HFF-Myc (cell line): ENCODE data around the gene OGFOD2.

Experiments
- DNase-seq: peaks from one replicate; pipeline ENCODE4 v3.0.0-alpha.2; 2011; ENCODE audit warnings: low read depth; ENCODE audit errors: extremely low read depth
- H3K4me3 ChIP-seq: replicated peaks from 2 replicates; pipeline ENCODE4 v1.5.1; 2011; ENCODE audit warnings: low read depth, mild to moderate bottlenecking, control low read depth, low read length
- TF ChIP-seq, protein P1 (sequence below): IDR thresholded peaks from 2 replicates; pipeline ENCODE4 v1.5.1; 2012; ENCODE audit warnings: mild to moderate bottlenecking, low read depth, low read length, control low read depth; ENCODE audit errors: missing control alignments

Gene OGFOD2

DNA sequence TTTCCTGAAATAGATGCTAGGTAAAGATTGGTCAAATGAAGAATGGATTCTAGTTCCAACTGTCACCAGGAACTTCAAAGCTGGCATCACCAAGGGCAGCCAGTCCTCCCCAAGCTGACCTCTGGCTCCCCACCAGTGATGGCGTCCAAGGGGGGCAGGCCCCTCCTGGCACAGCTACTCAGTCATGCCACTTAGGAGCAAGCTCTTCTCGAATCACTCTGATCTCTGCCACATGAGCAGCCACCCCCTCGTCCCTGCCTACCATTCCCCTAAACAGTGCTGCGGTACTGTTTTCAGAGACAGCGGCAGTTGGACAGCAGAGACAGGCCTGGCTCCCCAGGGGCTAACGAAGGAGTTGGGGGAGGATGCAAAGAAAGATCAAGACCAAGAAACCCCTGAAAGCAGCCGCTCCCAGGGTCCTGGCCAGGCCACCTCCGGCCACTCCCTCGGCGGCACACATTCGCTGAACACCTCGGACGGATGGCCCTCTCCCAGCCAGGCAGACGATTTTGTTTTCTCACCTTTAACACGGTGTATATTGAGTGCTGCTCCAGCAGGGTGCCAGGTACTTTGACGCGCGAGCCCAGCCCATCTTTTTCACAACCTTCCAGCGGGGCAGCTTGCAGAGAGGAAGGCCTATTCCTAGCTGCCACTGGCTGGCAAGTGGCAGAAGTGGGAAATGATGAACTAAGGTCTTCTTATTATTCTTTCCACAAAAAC lies 52.8 kb downstream of the OGFOD2 start:
- no peak overlapping the region for H3K4me3 ChIP-seq
- TF ChIP-seq, protein P1, sequence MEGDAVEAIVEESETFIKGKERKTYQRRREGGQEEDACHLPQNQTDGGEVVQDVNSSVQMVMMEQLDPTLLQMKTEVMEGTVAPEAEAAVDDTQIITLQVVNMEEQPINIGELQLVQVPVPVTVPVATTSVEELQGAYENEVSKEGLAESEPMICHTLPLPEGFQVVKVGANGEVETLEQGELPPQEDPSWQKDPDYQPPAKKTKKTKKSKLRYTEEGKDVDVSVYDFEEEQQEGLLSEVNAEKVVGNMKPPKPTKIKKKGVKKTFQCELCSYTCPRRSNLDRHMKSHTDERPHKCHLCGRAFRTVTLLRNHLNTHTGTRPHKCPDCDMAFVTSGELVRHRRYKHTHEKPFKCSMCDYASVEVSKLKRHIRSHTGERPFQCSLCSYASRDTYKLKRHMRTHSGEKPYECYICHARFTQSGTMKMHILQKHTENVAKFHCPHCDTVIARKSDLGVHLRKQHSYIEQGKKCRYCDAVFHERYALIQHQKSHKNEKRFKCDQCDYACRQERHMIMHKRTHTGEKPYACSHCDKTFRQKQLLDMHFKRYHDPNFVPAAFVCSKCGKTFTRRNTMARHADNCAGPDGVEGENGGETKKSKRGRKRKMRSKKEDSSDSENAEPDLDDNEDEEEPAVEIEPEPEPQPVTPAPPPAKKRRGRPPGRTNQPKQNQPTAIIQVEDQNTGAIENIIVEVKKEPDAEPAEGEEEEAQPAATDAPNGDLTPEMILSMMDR, result no peak
- no peak for DNase-seq

DNA sequence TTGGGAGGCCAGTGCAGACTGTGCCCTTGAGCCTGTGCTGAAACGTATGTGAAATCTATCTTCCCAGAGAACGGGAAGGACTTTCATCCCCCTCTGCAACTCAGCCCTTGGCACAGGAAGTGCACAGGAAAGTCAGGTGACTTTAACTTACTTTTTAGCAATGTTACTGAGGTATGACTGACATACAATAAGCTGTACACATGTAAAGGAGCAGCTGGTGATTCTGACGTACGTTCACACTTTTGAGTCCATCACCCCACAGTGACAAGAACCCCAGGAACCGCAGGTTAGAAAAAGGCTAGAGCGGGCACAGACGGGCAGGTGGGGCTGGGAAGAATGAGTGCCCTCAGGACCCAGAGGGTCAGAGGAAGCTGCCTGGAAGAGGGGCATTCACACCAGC lies 53.4 kb downstream of the OGFOD2 start:
- DNase-seq, result no peak
- H3K4me3 ChIP-seq, result no peak overlapping the region
- TF ChIP-seq, protein P1, result no peak

- H3K4me3 ChIP-seq, result no peak overlapping the region
- TF ChIP-seq, protein P1, result no peak
- no peak for DNase-seq
These were observed 54.5 kb downstream of the OGFOD2 start for GRCh38 chr12:123029550-123029949.
